Measurements from ENCODE around the gene PTDSS2.

PTDSS2 gene

GRCh38 chr11:477052-477715 is 27.1 kb downstream of the PTDSS2 start:
- Histone ChIP-seq H3K4me3 (ENCODE audit: insufficient read depth, low read depth, low read length, poor library complexity, severe bottlenecking) (no peak overlapping the region), H3K27ac (ENCODE audit: insufficient read depth, low read length, poor library complexity, severe bottlenecking) (no peak overlapping the region), H3K9me3 (ENCODE audit: control insufficient read depth, low read length) (no peaks in the 10 kb centered on the region), H3K4me1 (ENCODE audit: control insufficient read depth, insufficient read depth, low read length, poor library complexity, severe bottlenecking) (no peaks in the 10 kb centered on the region), H3K27me3 (replicated peaks; ENCODE audit: control insufficient read depth, insufficient read depth, low read length, poor library complexity, severe bottlenecking) (no peaks in the 10 kb centered on the region), H3K36me3 (ENCODE audit: control insufficient read depth, insufficient read depth, low read length) (no peaks in the 10 kb centered on the region)
- DNase-seq, result no peak

- no peaks in the 10 kb centered on the region for H3K36me3 ChIP-seq (ENCODE audit: control insufficient read depth, insufficient read depth, low read length)
- H3K4me1 ChIP-seq (ENCODE audit: control insufficient read depth, insufficient read depth, low read length, poor library complexity, severe bottlenecking), result no peaks in the 10 kb centered on the region
- no peak overlapping the region for H3K27ac ChIP-seq (ENCODE audit: insufficient read depth, low read length, poor library complexity, severe bottlenecking)
- no peaks in the 10 kb centered on the region for H3K9me3 ChIP-seq (ENCODE audit: control insufficient read depth, low read length)
- H3K4me3 ChIP-seq (ENCODE audit: insufficient read depth, low read depth, low read length, poor library complexity, severe bottlenecking), result no peak overlapping the region
- H3K27me3 ChIP-seq (replicated peaks; ENCODE audit: control insufficient read depth, insufficient read depth, low read length, poor library complexity, severe bottlenecking), result no peaks in the 10 kb centered on the region
- no peak for DNase-seq
Measured at GRCh38 chr11:479311-479710, 29.2 kb downstream of the PTDSS2 start.

GRCh38 chr11:484616-485015 is 34.5 kb downstream of the PTDSS2 start:
- Histone ChIP-seq H3K4me3 (ENCODE audit: insufficient read depth, low read depth, low read length, poor library complexity, severe bottlenecking) (no peak overlapping the region), H3K36me3 (ENCODE audit: control insufficient read depth, insufficient read depth, low read length) (no peaks in the 10 kb centered on the region), H3K9me3 (ENCODE audit: control insufficient read depth, low read length) (no peaks in the 10 kb centered on the region), H3K4me1 (ENCODE audit: control insufficient read depth, insufficient read depth, low read length, poor library complexity, severe bottlenecking) (no peaks in the 10 kb centered on the region), H3K27me3 (replicated peaks; ENCODE audit: control insufficient read depth, insufficient read depth, low read length, poor library complexity, severe bottlenecking) (no peaks in the 10 kb centered on the region), H3K27ac (ENCODE audit: insufficient read depth, low read length, poor library complexity, severe bottlenecking) (no peak overlapping the region)
- DNase-seq, result no peak

GRCh38 chr11:486189-486588 is 36.1 kb downstream of the PTDSS2 start:
- no peaks in the 10 kb centered on the region for H3K9me3 ChIP-seq (ENCODE audit: control insufficient read depth, low read length)
- H3K27ac ChIP-seq (ENCODE audit: insufficient read depth, low read length, poor library complexity, severe bottlenecking), result no peak overlapping the region
- H3K4me3 ChIP-seq (ENCODE audit: insufficient read depth, low read depth, low read length, poor library complexity, severe bottlenecking), result no peak overlapping the region
- DNase-seq, result no peak
- H3K27me3 ChIP-seq (replicated peaks; ENCODE audit: control insufficient read depth, insufficient read depth, low read length, poor library complexity, severe bottlenecking), result no peaks in the 10 kb centered on the region
- no peaks in the 10 kb centered on the region for H3K4me1 ChIP-seq (ENCODE audit: control insufficient read depth, insufficient read depth, low read length, poor library complexity, severe bottlenecking)
- H3K36me3 ChIP-seq (ENCODE audit: control insufficient read depth, insufficient read depth, low read length), result no peaks in the 10 kb centered on the region

GRCh38 chr11:487571-488021 is 37.5 kb downstream of the PTDSS2 start:
- H3K9me3 ChIP-seq (ENCODE audit: control insufficient read depth, low read length), result no peaks in the 10 kb centered on the region
- H3K36me3 ChIP-seq (ENCODE audit: control insufficient read depth, insufficient read depth, low read length), result no peaks in the 10 kb centered on the region
- DNase-seq, result no peak
- no peak overlapping the region for H3K27ac ChIP-seq (ENCODE audit: insufficient read depth, low read length, poor library complexity, severe bottlenecking)
- no peak overlapping the region for H3K4me3 ChIP-seq (ENCODE audit: insufficient read depth, low read depth, low read length, poor library complexity, severe bottlenecking)
- H3K4me1 ChIP-seq (ENCODE audit: control insufficient read depth, insufficient read depth, low read length, poor library complexity, severe bottlenecking), result no peaks in the 10 kb centered on the region
- no peaks in the 10 kb centered on the region for H3K27me3 ChIP-seq (replicated peaks; ENCODE audit: control insufficient read depth, insufficient read depth, low read length, poor library complexity, severe bottlenecking)

- DNase-seq, result no peak
- H3K27ac ChIP-seq (ENCODE audit: insufficient read depth, low read length, poor library complexity, severe bottlenecking), result no peak overlapping the region
- no peaks in the 10 kb centered on the region for H3K36me3 ChIP-seq (ENCODE audit: control insufficient read depth, insufficient read depth, low read length)
Measured at GRCh38 chr11:488062-488461, 38.0 kb downstream of the PTDSS2 start.

GRCh38 chr11:488579-488978 is 38.5 kb downstream of the PTDSS2 start:
- no peaks in the 10 kb centered on the region for H3K4me1 ChIP-seq (ENCODE audit: control insufficient read depth, insufficient read depth, low read length, poor library complexity, severe bottlenecking)
- H3K9me3 ChIP-seq (ENCODE audit: control insufficient read depth, low read length), result no peaks in the 10 kb centered on the region
- H3K36me3 ChIP-seq (ENCODE audit: control insufficient read depth, insufficient read depth, low read length), result no peaks in the 10 kb centered on the region
- no peak overlapping the region for H3K27ac ChIP-seq (ENCODE audit: insufficient read depth, low read length, poor library complexity, severe bottlenecking)
- no peak overlapping the region for H3K4me3 ChIP-seq (ENCODE audit: insufficient read depth, low read depth, low read length, poor library complexity, severe bottlenecking)
- no peak for DNase-seq
- H3K27me3 ChIP-seq (replicated peaks; ENCODE audit: control insufficient read depth, insufficient read depth, low read length, poor library complexity, severe bottlenecking), result no peaks in the 10 kb centered on the region

More at GRCh38 chr11:488062-488461, 38.0 kb downstream of the PTDSS2 start:
- Histone ChIP-seq H3K4me1 (ENCODE audit: control insufficient read depth, insufficient read depth, low read length, poor library complexity, severe bottlenecking) (no peaks in the 10 kb centered on the region), H3K9me3 (ENCODE audit: control insufficient read depth, low read length) (no peaks in the 10 kb centered on the region), H3K27me3 (replicated peaks; ENCODE audit: control insufficient read depth, insufficient read depth, low read length, poor library complexity, severe bottlenecking) (no peaks in the 10 kb centered on the region), H3K4me3 (ENCODE audit: insufficient read depth, low read depth, low read length, poor library complexity, severe bottlenecking) (no peak overlapping the region)

GRCh38 chr11:488992-489391 is 38.9 kb downstream of the PTDSS2 start:
- no peaks in the 10 kb centered on the region for H3K9me3 ChIP-seq (ENCODE audit: control insufficient read depth, low read length)
- H3K27me3 ChIP-seq (replicated peaks; ENCODE audit: control insufficient read depth, insufficient read depth, low read length, poor library complexity, severe bottlenecking), result no peaks in the 10 kb centered on the region
- no peaks in the 10 kb centered on the region for H3K36me3 ChIP-seq (ENCODE audit: control insufficient read depth, insufficient read depth, low read length)
- H3K27ac ChIP-seq (ENCODE audit: insufficient read depth, low read length, poor library complexity, severe bottlenecking), result no peak overlapping the region
- DNase-seq, result no peak
- no peak overlapping the region for H3K4me3 ChIP-seq (ENCODE audit: insufficient read depth, low read depth, low read length, poor library complexity, severe bottlenecking)
- H3K4me1 ChIP-seq (ENCODE audit: control insufficient read depth, insufficient read depth, low read length, poor library complexity, severe bottlenecking), result no peaks in the 10 kb centered on the region

GRCh38 chr11:489610-490185 is 39.6 kb downstream of the PTDSS2 start:
- Histone ChIP-seq H3K36me3 (ENCODE audit: control insufficient read depth, insufficient read depth, low read length) (peaks cover 6% of the 10 kb centered on the region), H3K27ac (ENCODE audit: insufficient read depth, low read length, poor library complexity, severe bottlenecking) (no peak overlapping the region), H3K9me3 (ENCODE audit: control insufficient read depth, low read length) (no peaks in the 10 kb centered on the region), H3K27me3 (replicated peaks; ENCODE audit: control insufficient read depth, insufficient read depth, low read length, poor library complexity, severe bottlenecking) (no peaks in the 10 kb centered on the region), H3K4me1 (ENCODE audit: control insufficient read depth, insufficient read depth, low read length, poor library complexity, severe bottlenecking) (no peaks in the 10 kb centered on the region), H3K4me3 (ENCODE audit: insufficient read depth, low read depth, low read length, poor library complexity, severe bottlenecking) (no peak overlapping the region)
- no peak for DNase-seq

GRCh38 chr11:490186-490929 is 40.3 kb downstream of the PTDSS2 start:
- Histone ChIP-seq H3K27me3 (replicated peaks; ENCODE audit: control insufficient read depth, insufficient read depth, low read length, poor library complexity, severe bottlenecking) (no peaks in the 10 kb centered on the region), H3K4me1 (ENCODE audit: control insufficient read depth, insufficient read depth, low read length, poor library complexity, severe bottlenecking) (no peaks in the 10 kb centered on the region), H3K27ac (ENCODE audit: insufficient read depth, low read length, poor library complexity, severe bottlenecking) (no peak overlapping the region), H3K4me3 (ENCODE audit: insufficient read depth, low read depth, low read length, poor library complexity, severe bottlenecking) (no peak overlapping the region), H3K36me3 (ENCODE audit: control insufficient read depth, insufficient read depth, low read length) (peaks cover 12% of the 10 kb centered on the region), H3K9me3 (ENCODE audit: control insufficient read depth, low read length) (no peaks in the 10 kb centered on the region)
- no peak for DNase-seq
